Glutamatergic neuron (in vitro differentiated cells): ENCODE data around the gene KLC3. TPM values are rescaled to one million over a fixed set of nuclear protein-coding genes. Genes with fewer than 3 reads are reported as not detected.

Source experiments
- DNase-seq: peaks from one replicate; pipeline ENCODE4 v3.0.0; 2022
- H3K27ac Mint-ChIP-seq: one replicate; pipeline ENCODE4 v1.8.0; 2020; ENCODE audit warnings: mild to moderate bottlenecking, mixed read lengths, inconsistent platforms; ENCODE audit not compliant: unreplicated experiment
- H3K27me3 Mint-ChIP-seq: one replicate; pipeline ENCODE4 v1.8.0; 2020; ENCODE audit warnings: mild to moderate bottlenecking, moderate library complexity, mixed read lengths, inconsistent platforms; ENCODE audit not compliant: unreplicated experiment
- H3K36me3 Mint-ChIP-seq: one replicate; pipeline ENCODE4 v1.8.0; 2020; ENCODE audit warnings: mild to moderate bottlenecking, mixed read lengths, inconsistent platforms; ENCODE audit not compliant: unreplicated experiment
- H3K4me1 Mint-ChIP-seq: one replicate; pipeline ENCODE4 v1.8.0; 2020; ENCODE audit warnings: mild to moderate bottlenecking, low read depth, mixed read lengths, inconsistent platforms; ENCODE audit not compliant: unreplicated experiment
- H3K4me3 Mint-ChIP-seq: one replicate; pipeline ENCODE4 v1.8.0; 2020; ENCODE audit warnings: mild to moderate bottlenecking, mixed read lengths, inconsistent platforms; ENCODE audit not compliant: unreplicated experiment
- H3K9me3 Mint-ChIP-seq: one replicate; pipeline ENCODE4 v1.8.0; 2020; ENCODE audit warnings: mild to moderate bottlenecking, moderate library complexity, mixed read lengths, inconsistent platforms; ENCODE audit not compliant: unreplicated experiment
- CTCF ChIP-seq: fragments of 200-600 bp; sonication (generic); IDR thresholded peaks from one replicate; pipeline ENCODE4 v1.5.0; 2021; ENCODE audit not compliant: partially characterized antibody, unreplicated experiment
- total RNA-seq: library from RNA; stranded (reverse); fragmentation: NEBNext Ultra II Directional; extraction: Animal tissue kit (Norgen Biotek cat#: 25700); gene quantifications from one replicate; pipeline ENCODE4 v1.2.1, GENCODE V29; 2021; ENCODE audit not compliant: unreplicated experiment

KLC3 gene
- total RNA-seq, 1 donor from 2014 or later, result not detected

GRCh38 chr19:45400192-45400591 is 59.6 kb downstream of the KLC3 start:
- peaks cover 18% of the 10 kb centered on the region for H3K27me3 Mint-ChIP-seq
- peaks cover 5% of the 10 kb centered on the region for H3K4me1 Mint-ChIP-seq
- H3K9me3 Mint-ChIP-seq, result no peaks in the 10 kb centered on the region
- no peaks in the 10 kb centered on the region for H3K36me3 Mint-ChIP-seq
- no peak for DNase-seq
- no peak for TF ChIP-seq CTCF
- no peak overlapping the region for H3K27ac Mint-ChIP-seq
- no peak overlapping the region for H3K4me3 Mint-ChIP-seq

Other genes with a start within 250 kb of the KLC3 start
- 49.5 TPM for gene PPP1R37, start 247.6 kb upstream of the KLC3 start, total RNA-seq
- gene NKPD1, start 179.8 kb upstream of the KLC3 start, total RNA-seq, result 1.2 TPM
- 31.6 TPM for gene TRAPPC6A, start 162.5 kb upstream of the KLC3 start, total RNA-seq
- 8.1 TPM for gene BLOC1S3, start 162.0 kb upstream of the KLC3 start, total RNA-seq
- not detected for gene EXOC3L2, start 95.3 kb upstream of the KLC3 start, total RNA-seq
- gene MARK4, start 89.5 kb upstream of the KLC3 start, total RNA-seq, result 110 TPM
- gene CKM, start 17.9 kb upstream of the KLC3 start, total RNA-seq, result 0.42 TPM
- gene ERCC2, start 29.8 kb downstream of the KLC3 start, total RNA-seq, result 52.9 TPM
- 0.93 TPM for gene PPP1R13L, start 64.3 kb downstream of the KLC3 start, total RNA-seq
- 4.3 TPM for gene POLR1G, start 65.9 kb downstream of the KLC3 start, total RNA-seq
- 65.7 TPM for gene ERCC1, start 83.2 kb downstream of the KLC3 start, total RNA-seq
- gene FOSB, start 127.2 kb downstream of the KLC3 start, total RNA-seq, result not detected
- 179 TPM for gene RTN2, start 156.3 kb downstream of the KLC3 start, total RNA-seq
- gene PPM1N, start 157.7 kb downstream of the KLC3 start, total RNA-seq, result 6.6 TPM
- gene VASP, start 166.7 kb downstream of the KLC3 start, total RNA-seq, result 73.6 TPM
- gene OPA3, start 244.1 kb downstream of the KLC3 start, total RNA-seq, result 10.5 TPM